Activated CD4-positive, alpha-beta T cell treated with anti-CD3 and anti-CD28 coated beads for 24 hours (primary cell): Measurements from ENCODE around the gene LMO2.
"Not testable (repeated sequence)": the region's sequence is repeated elsewhere in the genome, so short reads cannot be mapped to it uniquely, and the experiment has no call there.

Experiments used
- DNase-seq, 2 donors: peaks; one replicate each; pipeline ENCODE4 v3.0.0-alpha.2; 2020; ENCODE audit warnings: low read depth in 2 of 2

The LMO2 gene

DNA sequence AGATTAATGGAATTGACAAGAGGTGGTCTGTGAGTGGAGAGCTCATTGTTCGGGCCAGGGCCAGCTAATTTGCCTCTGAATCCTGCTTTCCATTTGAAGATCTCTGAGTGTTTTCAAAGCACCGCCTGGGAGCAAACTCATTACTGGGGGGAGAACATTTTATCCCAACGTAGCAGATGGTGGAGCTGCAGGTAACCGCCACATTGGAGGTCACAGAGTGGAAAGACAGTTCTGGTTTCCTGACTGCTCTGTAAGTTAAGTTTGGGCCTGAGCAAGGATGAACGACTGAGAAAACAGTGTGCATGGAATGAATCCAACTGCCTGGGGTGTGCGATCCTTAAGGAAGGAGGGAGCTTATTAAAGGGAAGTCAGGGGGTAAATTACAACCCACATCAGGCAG, 30.5 kb downstream of the LMO2 start:
- DNase-seq: no peak

DNA sequence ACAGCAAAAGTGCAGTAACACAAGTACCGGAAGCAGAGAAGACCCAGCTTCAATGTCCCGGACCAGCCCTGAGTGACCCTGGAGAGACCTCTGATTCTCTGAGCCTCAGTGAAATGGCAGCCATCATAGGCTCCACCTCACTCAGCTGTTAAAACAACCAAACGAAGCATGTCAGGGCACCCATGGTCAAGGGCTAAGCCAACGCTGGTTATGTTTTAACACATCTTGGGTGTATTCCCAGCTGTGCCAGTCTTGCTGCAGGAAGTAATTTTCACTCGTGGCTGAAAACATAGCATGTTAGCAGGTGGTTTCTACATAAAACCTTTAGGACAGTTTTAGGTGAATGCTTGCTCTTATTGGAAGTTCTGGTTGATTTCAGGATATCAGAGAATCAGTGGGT, 30.9 kb downstream of the LMO2 start:
- no peak for DNase-seq

DNA sequence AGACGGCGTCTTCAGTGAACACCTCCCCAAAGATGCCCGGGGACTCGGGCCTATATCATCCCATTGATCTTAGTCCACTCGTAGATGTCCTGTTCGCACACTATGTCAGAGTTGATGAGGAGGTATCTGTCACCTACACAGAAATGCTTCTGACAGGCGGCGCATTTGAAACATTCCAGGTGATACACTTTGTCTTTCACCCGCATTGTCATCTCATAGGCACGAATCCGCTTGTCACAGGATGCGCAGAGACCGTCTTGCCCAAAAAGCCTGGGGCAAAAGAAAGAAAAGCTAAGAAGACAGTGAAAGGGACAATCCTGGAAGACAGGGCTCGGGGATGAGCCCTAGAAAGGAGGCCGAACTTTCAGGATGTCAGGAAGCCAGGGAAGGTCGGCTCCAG, 32.6 kb downstream of the LMO2 start:
- no peak for DNase-seq

DNA sequence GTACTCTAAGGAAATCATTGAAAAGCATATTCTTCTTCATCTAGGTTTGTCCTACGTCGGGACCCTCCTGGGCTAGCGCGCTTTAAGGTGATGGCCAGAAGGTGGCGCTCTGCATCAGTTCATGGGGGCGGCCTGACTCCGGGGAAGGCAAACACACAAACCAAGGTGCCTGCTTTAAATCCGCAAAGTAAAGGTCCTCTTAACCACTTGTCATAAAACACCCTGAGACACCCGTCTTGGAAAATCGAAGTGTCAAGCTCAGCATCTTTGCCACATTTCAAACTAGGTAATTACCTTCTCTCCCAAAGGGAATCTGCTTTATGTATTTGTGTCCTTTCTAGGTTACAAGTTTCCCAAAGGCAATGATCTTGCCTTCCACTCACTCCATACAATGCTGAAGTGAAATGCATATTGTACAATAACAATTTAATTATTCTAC, 33.9 kb downstream of the LMO2 start:
- DNase-seq: peak; percentile 70 to 71

DNA sequence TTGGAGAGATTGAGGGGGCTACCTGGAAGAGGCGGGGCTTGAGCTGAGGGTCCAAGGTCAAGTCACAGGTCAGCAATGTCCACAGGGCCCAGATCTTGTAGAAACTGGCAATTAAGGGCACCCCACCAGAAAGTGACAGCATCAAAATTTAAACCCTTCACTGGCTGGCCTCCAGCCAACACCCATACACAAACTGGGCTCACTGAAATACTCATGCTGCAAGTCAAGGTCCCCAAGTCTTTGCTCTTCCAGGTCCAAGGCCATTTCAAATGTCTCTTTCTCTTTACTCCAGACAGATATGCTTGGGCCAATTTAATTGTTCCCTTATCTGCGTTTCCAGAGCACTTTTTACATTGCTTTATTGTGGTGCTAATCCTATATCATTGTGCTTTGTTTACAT, 36.4 kb downstream of the LMO2 start:
- no peak for DNase-seq

DNA sequence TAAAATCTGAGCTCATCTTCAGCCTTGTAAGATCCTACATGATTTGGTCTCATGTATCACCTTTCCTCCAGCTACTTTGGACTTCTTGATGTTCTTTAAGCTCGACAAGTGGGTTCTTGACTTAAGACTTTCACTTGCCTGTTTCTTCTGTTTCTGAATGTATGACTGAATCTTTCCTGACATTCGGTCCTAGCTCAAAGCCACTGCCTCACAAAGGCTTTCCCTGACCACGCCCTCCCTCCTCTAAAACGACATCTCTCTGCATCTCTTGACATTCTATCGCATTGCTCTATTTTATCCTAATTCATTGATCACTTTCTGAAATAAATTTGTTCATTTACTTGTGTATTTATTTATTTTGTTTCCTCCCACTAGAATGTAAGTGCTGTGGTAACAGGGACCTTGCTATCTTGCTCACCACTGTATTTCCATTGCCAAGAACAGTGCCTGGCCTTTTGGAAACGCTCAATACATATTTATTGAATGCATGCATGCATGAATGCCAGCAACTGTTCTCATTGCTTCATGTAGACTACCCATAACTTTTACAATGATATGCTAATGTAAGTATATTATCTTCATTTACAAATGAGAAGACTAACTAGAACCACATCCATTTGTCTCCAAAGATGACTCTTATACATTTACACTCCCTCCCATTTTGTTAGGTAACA, 43.0 kb downstream of the LMO2 start:
- DNase-seq: no peak

DNA sequence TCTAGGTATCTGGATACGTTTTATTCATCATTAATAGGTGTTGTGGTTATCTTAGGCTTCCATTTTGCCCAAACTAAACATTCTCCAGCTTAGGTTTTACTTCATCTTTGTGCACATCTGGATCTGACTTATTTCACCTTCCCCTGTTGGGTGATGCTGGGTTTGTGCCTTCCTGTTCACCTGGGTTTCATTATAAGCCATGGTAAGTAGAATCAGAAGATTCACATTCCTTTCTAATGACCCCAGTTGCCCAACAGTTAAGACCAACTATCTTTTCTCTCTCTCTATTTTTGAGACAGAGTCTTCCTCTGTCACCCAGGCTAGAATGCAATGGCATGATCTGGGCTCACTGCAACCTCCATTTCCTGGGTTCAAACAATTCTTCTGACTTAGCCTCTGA, 44.6 kb downstream of the LMO2 start:
- no peak for DNase-seq

DNA sequence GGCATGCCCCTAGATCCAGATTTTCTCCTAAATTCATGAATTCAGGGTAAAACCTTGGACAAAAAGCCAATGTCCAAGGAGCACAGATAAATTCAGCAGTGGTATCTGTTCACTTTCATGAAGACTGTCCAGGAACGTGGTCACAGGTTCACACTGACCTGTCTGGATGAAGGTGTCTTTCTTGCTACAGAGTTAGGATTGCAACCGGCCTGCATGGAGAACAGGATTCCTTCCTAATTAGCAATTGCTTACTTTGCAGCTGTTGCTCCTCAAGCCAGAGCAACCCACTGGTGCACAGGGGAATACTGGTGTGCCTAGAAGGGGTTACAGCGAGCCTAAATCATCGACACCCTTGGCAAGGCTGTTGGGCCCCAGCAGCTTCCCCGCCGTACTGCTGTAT, 47.6 kb downstream of the LMO2 start:
- no peak for DNase-seq

DNA sequence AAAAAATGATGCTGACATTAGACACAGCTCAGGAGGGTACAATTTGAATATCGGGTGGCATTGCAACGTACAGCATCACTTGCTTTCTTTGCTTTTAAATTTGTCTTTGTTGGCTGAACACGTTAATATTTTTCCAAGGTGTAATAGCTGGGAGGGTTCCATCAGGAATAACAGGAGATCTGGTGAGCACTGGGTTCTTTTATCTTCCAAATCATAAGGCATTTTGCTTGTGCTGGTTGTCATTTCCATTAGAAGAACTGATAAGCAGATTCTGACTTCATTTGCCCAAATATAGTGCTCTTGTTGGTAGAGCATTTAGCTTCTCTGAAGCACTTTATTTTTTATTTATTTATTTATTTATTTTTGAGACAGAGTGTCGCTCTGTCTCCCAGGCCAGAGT, 48.9 kb downstream of the LMO2 start:
- no peak for DNase-seq

DNA sequence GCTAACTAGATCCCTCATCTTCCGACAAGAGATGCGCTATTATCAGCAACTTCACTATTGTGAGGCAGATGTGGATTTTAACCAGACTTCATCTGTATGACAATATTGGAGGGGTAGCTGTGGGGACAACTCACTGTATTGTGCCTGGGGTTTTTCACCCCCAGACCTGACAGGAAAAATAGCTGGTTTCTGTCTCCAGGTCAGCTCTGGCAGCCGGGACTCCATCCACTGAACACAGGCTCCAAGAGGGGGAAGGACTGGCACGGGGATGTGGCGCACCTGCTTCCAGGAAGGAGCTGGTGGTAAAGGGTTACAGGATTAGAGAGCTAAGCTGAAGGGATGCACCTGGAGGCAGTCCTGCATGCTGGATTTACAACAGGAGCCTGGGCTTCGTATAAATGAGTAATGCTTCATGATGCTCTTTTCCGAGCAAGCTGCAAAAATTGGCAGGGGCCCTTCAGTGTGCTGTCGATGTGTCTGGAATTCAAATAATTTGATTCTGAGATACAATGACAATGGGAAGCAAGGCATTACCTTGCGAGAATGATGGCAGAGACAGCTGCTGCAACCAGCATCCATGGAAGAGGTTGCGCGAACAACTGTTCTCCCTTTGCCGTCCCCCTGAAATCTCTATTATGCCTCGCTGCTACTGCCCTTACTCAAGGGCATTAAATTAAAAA, 49.5 kb downstream of the LMO2 start:
- DNase-seq: no peak

DNA sequence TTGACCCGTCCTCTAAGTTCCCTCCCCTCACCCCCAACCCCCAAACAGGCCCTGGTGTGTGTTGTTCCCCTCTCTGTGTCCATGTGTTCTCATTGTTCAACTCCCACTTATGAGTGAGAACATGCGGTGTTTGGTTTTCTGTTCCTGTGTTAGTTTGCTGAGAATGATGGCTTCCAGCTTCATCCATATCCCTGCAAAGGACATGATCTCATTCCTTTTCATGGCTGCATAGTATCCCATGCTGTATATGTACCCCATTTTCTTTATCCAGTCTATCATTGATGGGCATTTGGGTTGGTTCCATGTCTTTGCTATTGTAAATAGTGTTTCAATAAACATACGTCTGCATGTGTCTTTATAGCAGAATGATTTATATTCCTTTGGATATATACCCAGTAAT, 53.6 kb downstream of the LMO2 start:
- DNase-seq: not testable (repeated sequence)

DNA sequence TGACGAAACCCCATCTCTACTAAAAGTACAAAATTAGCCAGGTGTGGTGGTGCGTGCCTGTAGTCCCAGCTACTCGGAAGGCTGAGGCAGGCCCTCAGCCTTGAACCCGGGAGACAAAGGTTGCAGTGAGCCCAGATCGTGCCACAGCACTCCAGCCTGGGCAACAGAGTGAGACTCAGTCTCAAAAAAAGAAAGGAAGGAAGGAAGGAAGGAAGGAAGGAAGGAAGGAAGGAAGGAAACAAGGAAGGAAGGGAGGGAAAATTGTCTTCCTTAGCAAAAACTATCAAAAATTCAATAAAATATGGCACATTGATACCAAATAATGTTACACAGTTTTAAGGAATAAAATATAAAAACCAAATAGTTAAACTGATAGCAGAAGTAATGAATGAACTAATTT, 54.5 kb downstream of the LMO2 start:
- DNase-seq: not testable (repeated sequence)

DNA sequence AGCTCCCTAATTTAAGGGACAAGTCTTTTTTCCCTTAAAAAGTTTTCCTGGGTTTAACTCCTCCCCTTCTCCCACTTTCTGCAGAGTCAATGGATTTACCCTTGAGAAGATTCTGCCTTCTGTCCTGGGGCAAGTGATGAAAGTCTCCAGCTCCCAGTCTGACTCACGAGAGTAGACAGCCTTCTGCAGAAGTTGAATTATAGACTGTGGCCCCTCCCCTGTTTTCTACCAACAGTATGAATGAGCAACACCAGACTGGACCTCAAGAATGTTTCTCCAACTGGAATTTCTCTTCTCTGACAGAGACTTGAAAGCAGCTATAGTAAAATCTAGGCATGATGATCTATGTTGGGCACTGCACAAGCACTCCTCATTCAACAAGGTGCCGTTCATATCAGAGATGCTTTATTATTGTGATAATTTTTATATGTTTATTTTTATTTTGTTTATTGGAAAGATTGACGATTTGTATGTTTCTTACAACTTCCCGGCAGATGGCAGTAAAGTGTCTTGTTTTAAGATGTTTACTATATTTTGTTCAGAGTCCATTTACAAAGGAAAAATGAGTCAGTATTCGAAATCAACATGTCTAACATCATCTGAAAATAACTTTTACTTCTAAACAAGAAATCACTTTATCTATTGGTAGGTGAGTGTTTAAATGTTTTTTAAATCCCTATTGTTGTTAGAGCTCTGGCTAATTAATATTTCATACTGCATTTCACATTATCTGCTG, 56.6 kb downstream of the LMO2 start:
- no peak for DNase-seq

DNA sequence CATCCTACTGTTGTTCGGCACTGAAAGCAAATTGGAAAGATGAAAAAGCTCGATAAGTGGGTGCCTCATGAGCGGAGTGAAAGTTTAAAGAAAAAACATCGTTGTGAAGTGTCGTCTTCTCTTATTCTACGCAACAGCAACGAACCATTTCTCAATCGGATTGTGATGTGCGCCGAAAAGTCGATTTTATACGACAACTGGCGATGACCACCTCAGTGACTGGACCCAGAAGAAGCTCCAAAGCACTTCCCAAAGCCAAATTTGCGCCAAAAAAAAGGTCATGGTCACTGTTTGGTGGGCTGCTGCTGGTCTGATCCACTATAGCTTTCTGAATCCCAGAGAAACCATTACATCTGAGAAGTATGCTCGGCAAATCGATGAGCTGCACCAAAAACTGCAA, 59.2 kb downstream of the LMO2 start:
- DNase-seq: no peak

DNA sequence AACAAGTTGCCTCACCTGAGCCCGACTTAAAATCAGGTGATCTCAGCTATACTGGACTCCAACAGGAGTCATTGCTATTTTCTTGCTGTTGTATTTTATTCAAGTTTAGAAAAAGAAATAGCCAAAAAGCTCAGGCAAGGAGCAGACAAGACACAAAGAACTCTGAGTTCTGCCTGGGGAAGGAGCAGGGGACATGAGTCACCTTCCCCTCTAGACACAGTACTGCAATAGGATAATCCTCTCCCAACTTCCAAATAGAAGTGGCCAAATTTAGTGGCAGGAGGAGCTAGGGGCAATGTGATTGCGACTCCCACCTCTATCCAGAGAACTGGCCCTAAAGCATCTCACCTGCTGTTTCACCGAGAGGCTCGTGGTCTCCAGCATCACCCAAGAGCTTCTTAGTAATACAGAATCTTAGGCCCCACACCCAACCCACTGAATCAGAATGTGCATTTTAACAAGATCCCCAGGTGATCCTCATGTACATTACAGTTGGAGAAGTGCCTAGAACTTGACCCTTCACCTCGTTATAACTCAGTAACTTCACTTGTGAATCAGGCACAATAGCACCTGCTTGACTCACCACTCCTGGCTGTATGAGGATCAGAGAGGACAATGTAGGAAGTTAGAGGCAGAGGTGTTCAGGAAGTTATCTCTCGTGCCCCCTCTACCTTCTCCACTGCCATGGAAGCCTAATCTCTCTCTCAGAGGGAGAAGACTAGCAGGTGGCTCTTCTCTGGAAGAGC, 60.8 kb downstream of the LMO2 start:
- DNase-seq: no peak

DNA sequence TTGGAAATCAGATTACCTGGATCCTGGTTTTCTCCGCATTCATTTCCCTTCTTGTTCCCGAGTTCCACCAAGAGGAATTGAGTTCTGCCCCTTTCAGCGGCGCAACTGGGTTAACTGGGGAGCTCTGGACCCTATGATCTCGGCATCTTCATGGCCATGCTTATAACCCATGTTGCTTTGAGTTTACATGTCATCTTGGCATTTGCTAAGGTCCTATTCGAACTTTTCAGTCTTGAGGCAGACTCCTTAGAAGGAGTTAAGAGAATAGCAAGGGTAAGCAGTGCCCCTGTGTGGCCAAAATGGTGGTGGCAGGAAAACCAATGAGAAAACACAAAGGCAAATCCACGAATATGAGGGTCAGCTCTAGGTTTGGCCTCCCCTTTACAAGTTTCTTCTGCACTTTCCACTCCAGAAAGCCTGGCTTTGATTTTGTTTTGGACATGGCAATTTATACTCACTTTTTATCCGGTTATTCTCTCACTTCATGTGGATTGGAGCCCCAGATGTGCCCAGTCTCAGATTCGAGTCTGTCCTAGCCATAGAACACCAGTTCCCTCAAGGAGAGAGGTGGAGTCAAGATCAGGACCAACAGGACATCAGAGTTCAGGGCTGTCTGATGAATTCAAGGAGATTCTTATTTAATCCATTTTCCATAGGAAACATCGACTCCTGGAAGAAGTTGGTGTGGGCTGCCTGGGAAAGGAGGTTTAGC, 62.3 kb downstream of the LMO2 start:
- DNase-seq: peak; percentile 22 to 37

DNA sequence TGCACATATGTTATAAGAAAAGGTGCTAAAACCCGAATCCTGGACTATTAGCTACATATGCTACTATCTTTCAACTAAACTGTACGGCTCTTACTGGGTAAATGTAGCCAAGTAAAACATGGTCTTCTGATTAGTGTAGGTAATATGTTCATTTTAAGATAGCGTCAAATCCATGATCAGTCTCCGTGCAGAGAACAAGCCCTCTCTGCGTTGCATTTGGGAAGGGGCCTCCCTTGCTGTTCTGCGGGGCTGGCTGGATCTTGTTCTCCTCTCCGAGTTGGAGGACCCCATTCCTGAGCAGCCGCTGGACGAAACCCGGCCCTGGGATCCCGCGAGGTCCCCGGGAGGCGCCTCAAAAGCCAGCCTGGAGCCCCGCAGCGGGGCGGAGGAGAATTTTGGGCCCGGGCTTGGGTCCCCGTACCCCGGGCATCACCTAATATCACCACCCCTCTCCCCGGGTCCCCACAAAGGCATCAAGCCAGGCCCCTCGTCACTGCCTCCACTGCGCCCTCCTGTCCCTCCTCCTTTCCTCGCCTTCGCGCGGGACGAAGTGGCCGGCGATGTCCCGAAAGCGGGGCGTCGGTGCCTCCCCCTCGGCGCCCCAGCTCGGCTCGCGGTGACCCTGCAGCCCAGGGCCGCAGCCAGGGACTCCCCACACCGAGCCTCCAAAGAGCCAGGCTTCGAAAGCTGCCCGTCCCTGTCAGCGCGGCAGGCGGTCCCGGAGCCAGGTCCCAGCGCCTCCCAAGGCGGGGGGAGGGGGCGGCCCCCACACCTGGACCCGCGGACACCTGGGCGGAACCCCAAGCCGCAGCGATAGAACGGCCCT, 63.1 kb downstream of the LMO2 start:
- DNase-seq: no peak

DNA sequence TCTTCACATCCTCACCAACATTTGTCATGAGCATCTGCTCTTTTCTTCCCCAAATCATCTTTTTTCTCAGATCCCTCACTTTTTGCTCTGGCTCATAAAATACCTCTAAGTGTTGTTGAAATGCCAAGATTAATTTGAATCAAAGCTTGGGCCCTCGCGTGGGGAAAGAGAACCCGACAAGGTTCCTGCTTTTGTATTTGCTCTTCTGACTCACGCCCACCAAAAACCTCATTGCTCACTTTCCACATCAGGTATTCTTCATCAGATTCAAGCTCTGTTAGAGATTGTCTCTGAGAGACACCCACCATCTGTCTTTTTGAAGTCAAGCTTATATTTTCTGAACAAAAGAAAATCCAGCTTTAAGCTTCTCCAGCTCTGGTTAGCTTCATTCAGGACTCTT, 64.7 kb downstream of the LMO2 start:
- no peak for DNase-seq

DNA sequence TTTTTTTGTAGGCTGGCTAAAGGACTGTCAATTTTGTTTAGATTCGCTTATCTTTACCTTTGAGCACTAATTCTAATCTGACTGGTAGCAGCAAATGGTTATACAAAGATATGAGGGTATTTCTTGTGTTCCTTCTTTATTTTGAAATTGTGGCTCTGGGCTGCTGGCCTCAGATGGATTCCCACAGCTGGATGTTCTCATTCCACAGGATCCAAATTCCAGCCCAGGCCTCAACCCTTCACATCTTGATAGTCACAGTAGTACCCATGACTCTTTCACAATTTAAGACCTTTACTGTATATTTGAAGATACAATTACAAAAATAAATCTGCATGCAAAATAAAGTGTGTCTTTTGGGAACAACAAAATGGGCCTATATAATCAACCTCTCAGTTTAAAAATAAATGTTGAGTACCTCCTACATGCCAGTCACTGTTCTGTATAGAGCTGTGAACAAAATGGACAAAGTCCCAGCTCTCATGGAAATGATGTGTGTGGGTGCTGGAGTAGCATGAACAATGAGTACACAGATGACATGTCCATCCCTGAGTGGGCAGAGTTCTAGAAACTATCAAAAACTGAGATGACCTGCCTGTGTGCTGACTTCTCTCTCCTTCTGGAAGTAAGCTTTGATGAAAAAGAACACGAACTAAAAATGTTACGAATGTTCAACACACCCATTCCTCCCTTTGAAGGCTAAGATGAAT, 65.9 kb downstream of the LMO2 start:
- no peak for DNase-seq

DNA sequence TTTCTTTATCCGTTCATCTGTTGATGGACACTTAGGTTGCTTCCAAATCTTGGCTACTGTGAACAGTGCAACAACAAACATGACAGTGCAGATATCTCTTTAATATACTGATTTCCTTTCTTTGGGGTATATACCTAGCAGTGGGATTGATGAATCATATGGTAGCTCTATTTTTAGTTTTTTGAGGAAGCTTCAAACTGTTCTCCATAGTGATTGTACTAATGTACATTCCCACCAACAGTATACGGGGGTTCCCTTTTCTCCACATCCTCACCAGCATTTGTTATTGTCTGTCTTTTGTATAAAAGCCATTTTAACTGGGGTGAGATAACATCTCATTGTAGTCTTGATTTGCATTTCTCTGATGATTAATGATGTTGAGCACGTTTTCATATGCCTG, 68.9 kb downstream of the LMO2 start:
- not testable (repeated sequence) for DNase-seq
